GM11168 (cell line): ENCODE measurements around the gene FREY1.

Experiments
- in situ Hi-C: fragments of 300-500 bp; cut with MboI; formaldehyde crosslinking; loops from one replicate; pipeline ENCODE4 v1.12.0; 2022; ENCODE audit warnings: low sequenced_read_pairs; ENCODE audit not compliant: unreplicated experiment

The FREY1 gene

DNA sequence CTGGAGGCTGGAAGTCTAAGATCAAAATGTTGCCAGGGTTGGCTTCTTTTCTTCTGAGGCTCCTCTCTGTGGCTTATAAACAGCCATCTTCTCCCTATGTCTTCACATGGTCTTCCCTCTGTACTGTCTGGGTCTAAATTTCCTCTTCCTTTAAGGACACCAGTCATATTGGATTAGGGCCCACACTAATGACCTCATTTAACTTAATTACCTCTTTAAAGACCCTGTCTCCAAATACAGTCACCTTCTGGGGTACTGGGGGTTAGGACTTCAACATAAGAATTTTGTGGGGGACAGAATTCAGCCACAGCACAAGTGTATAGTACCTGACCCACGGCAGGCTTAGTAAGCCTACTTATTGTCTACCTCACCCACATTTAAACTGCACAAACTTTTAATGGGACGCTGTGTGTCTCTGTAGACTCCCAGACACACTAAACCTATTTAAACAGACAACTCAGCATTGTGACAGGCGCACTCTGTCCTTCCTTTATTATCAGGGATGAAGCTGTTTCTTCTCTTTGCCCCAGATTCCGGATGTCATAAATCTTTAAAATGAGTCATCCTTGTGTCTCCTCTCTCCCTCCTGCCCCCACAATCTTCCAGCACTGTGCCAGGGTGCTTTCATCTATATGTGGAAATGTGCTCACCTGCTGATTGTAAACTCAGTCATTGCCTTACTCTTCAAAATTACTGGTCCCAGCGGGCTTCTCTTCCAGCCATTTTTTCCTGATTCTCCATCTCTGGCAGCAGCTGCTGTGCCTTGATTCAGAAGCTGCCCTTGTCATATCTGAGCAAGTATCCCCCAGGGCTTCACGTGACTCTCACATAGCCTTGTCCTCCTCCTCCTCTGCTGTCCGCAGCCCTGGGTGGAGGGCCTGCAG lies 27.0 kb downstream of the FREY1 start:
- in situ Hi-C loops: no loop called here

DNA sequence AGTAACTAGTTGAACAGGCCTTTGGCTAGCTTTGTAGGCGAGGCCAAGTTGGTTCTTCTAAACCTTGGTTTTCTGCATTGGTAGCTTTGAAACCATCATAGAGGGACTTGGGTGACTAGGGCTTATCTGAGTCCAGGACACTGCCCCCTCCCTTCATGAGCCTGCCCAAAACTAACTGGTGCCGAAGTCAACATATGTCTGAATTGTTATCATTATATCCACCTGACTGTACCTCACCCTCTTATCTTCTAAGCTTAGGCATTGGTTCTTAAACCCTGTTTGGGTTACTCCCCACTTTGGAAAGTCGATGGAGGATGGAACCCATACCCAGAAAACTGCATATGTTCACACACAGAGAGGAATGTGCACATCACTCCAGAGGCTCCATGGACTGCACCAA lies 29.2 kb downstream of the FREY1 start:
- in situ Hi-C loops: no loop called here

DNA sequence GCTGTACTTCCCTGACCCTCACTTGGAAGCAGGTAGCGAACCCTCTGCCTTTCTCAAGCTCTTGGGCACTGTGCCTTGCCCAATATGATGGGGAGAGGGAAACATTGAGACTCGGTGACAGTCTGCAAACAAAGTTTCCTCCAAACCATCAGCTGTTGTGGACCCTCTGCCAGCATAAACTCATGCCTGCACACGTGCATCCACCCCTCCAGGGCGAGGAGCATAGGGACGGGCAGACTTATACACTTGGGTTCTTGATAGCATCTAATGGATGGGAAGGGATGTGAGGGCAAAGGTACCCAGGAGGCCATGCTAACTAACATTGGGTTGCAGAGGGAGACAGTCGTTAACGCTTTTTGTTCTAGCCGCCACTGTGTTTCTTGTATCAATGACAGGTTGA lies 29.9 kb downstream of the FREY1 start:
- in situ Hi-C loops: no loop called here

DNA sequence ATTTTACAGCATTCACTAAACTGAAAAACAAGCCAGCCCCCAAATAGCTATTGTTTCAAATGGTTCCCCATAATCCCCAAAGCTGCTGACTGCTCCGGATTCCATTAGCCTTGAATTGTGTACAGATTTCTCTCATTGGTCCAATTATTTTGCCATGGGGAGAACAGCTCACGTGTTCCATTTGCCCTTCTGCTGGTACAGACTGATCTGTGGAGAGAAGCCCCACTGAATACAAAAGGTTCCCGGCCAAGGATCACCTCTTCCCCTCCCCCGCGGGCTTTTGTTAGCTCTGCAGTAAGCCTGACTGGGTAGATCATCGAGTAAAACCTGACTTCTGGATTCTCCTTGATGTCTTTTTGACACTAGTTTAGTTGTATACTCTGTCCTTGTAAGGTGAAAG lies 30.7 kb downstream of the FREY1 start:
- in situ Hi-C loops: no loop called here

- in situ Hi-C loops: no loop called here
These were observed 34.3 kb downstream of the FREY1 start for GRCh38 chr11:45872651-45873356.

- in situ Hi-C loops: no loop called here
These were observed 35.4 kb downstream of the FREY1 start for GRCh38 chr11:45871638-45872037.

- in situ Hi-C loops: no loop called here
These were observed 36.4 kb downstream of the FREY1 start for GRCh38 chr11:45870706-45871105.

GRCh38 chr11:45869551-45869950 lies 37.5 kb downstream of the FREY1 start:
- in situ Hi-C loops: no loop called here

- in situ Hi-C loops: no loop called here
These were observed 43.0 kb downstream of the FREY1 start for GRCh38 chr11:45864041-45864440.

DNA sequence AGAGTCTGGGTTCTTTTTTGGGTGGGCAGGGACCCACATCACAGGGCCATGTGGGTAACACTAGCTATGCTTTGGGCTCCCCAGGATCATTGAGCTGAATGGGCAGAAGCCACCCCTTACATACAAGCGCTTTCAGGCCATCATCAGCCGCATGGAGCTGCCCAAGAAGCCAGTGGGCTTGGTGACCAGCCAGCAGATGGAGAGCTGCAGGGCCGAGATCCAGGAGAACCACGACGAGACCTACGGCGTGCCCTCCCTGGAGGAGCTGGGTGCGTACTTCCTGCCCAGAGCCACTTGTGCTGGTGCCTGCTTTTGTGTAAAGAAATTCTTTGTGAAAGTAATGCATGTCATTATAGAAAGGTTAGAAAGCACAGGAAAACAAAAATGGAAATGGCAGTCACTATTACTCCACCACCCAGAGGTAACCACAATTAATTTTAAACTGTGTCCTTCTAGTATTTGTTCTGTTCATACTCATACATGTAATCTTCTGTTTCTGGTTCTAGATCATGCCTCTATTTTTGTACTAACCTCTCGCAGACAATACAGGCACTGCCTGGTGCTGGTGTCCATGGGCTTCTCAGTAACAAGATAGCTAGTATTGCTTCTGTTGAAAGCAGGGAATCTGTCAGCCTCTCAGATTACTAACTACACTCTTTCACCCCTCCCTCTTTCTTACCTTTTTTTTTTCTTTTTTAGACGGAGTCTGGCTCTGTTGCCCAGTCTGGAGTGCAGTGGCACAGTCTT lies 46.1 kb downstream of the FREY1 start:
- in situ Hi-C loops: no loop called here

GRCh38 chr11:45860348-45860747 lies 46.7 kb downstream of the FREY1 start:
- in situ Hi-C loops: no loop called here

- in situ Hi-C loops: no loop called here
These were observed 47.4 kb downstream of the FREY1 start for GRCh38 chr11:45859661-45860140.

GRCh38 chr11:45858751-45859398 lies 48.2 kb downstream of the FREY1 start:
- in situ Hi-C loops: no loop called here

- in situ Hi-C loops: no loop called here
These were observed 49.1 kb downstream of the FREY1 start for GRCh38 chr11:45857961-45858474.
